GM23248 (cell line): ENCODE data around the gene RAB14.

ENCODE experiments used
- EZH2 ChIP-seq: fragments of 200-600 bp; sonication (generic); IDR thresholded peaks from 2 replicates; pipeline ENCODE4 v1.6.1; 2018; ENCODE audit warnings: antibody characterized with exemption, mild to moderate bottlenecking; ENCODE audit not compliant: insufficient read depth, poor library complexity, severe bottlenecking
- EZH2phosphoT487 ChIP-seq: fragments of 200-600 bp; sonication (generic); IDR thresholded peaks from 2 replicates; pipeline ENCODE4 v1.6.1; 2018; ENCODE audit warnings: antibody characterized with exemption, moderate library complexity, mild to moderate bottlenecking, low read depth; ENCODE audit not compliant: insufficient read depth

GRCh38 chr9:121192959-121193640 is 8.6 kb downstream of the RAB14 start:
- TF ChIP-seq EZH2 (no peak), EZH2phosphoT487 (no peak)
